Fibroblast of mammary gland (primary cell): ENCODE measurements around the gene PRPF40A.

Experiments used
- DNase-seq: peaks from one replicate; pipeline ENCODE4 v3.0.0-alpha.2; 2010; ENCODE audit warnings: low read depth
- H3K4me3 ChIP-seq: 2 replicates; pipeline ENCODE4 v1.5.1; 2011; ENCODE audit warnings: low read depth, mild to moderate bottlenecking, low read length, moderate library complexity; ENCODE audit not compliant: control insufficient read depth
- CTCF ChIP-seq: conservative IDR thresholded peaks from 2 replicates; pipeline ENCODE4 v1.5.1; 2011; ENCODE audit warnings: low read depth, low read length, inconsistent platforms; ENCODE audit not compliant: control insufficient read depth, insufficient read depth

PRPF40A gene

GRCh38 chr2:152623076-152623740 is 94.1 kb downstream of the PRPF40A start:
- no peak for TF ChIP-seq CTCF
- DNase-seq = no peak
- H3K4me3 ChIP-seq = no peak overlapping the region

- no peak for DNase-seq
- H3K4me3 ChIP-seq = no peak overlapping the region
- TF ChIP-seq CTCF = no peak
These were observed 95.0 kb downstream of the PRPF40A start for GRCh38 chr2:152622219-152622618.

GRCh38 chr2:152620985-152621384 is 96.3 kb downstream of the PRPF40A start:
- TF ChIP-seq CTCF = no peak
- H3K4me3 ChIP-seq = no peak overlapping the region
- DNase-seq = no peak

GRCh38 chr2:152620208-152620607 is 97.1 kb downstream of the PRPF40A start:
- H3K4me3 ChIP-seq = no peak overlapping the region
- TF ChIP-seq CTCF = no peak
- peak; percentile 61 for DNase-seq

- no peak for TF ChIP-seq CTCF
- peak; percentile 39 for DNase-seq
- H3K4me3 ChIP-seq = no peak overlapping the region
These were observed 99.1 kb downstream of the PRPF40A start for GRCh38 chr2:152618193-152618564.

GRCh38 chr2:152617456-152618192 is 99.6 kb downstream of the PRPF40A start:
- no peak overlapping the region for H3K4me3 ChIP-seq
- no peak for TF ChIP-seq CTCF
- no peak for DNase-seq
